ENCODE data around the gene STX19. TPM values are rescaled to one million over a fixed set of nuclear protein-coding genes. Genes with fewer than 3 reads are reported as not detected.

The STX19 gene
- total RNA-seq, 1 donor from 2014 or later = 3.8 TPM

DNA sequence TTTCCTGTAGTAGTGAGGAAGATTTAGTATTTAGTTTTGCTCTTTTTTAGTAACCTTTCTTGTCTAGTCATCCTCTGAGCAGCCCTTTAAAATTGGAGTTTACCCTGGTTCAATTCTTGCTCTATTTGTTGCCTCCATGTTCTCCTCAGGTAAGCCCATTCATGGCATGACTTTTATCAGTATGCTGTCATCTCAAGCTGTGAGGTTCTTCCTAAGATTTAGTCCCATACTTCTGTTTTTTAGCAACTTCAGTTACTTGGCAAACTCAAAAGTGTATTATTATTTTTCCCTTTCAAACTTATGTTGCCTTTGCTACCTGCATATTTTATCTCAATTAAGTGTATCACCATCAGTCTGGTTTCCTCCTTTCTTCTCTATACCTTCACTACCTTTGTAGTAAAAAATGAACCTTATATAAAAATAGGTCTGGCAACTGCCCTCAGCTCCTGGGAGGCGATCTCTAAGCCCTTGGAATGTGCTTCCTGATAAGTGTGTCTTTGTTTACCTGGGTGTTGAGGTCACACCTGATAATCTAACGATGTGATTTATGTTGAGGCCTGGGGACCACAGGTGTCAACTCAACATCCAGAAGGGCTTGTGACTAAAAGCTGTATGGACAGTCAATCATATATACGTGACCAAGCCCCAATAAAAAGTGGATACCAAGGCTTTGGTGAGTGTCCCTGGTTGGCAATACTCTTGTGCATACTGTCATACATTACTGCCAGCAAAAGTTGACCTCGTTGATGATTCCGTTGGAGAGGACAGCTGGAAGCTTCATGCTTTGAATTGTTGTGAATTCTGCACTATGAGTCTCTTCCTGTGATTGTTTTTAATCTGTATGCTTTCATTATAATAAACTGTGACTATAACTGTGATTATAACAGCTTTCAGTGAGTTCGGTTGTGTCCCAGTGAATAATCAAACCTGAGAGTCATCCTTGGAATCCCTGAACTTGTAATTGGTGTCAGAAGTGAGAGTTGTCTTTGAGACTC, 38.4 kb upstream of the STX19 start:
- TF ChIP-seq, protein P1, sequence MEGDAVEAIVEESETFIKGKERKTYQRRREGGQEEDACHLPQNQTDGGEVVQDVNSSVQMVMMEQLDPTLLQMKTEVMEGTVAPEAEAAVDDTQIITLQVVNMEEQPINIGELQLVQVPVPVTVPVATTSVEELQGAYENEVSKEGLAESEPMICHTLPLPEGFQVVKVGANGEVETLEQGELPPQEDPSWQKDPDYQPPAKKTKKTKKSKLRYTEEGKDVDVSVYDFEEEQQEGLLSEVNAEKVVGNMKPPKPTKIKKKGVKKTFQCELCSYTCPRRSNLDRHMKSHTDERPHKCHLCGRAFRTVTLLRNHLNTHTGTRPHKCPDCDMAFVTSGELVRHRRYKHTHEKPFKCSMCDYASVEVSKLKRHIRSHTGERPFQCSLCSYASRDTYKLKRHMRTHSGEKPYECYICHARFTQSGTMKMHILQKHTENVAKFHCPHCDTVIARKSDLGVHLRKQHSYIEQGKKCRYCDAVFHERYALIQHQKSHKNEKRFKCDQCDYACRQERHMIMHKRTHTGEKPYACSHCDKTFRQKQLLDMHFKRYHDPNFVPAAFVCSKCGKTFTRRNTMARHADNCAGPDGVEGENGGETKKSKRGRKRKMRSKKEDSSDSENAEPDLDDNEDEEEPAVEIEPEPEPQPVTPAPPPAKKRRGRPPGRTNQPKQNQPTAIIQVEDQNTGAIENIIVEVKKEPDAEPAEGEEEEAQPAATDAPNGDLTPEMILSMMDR (IDR thresholded peaks at IDR 0.05) = no peak
- no peak for ATAC-seq
- Histone ChIP-seq H3K4me3 (no peak overlapping the region), H3K27me3 (ENCODE audit: low read depth) (no peaks in the 10 kb centered on the region), H3K27ac (no peak overlapping the region), H3K9me3 (no peaks in the 10 kb centered on the region), H3K36me3 (peaks cover 5% of the 10 kb centered on the region), H3K4me1 (peaks cover 29% of the 10 kb centered on the region)
- no peak for DNase-seq
- intact Hi-C loops (cut with DNase I) = no loop called here

GRCh38 chr3:94065819-94066480, 37.6 kb upstream of the STX19 start:
- TF ChIP-seq, protein P1 (IDR thresholded peaks at IDR 0.05) = no peak
- H3K36me3 ChIP-seq = no peaks in the 10 kb centered on the region
- intact Hi-C loops (cut with DNase I) = no loop called here
- peaks cover 33% of the 10 kb centered on the region for H3K4me1 ChIP-seq
- no peak for ATAC-seq
- DNase-seq = no peak
- H3K27me3 ChIP-seq (ENCODE audit: low read depth) = no peaks in the 10 kb centered on the region
- no peak overlapping the region for H3K27ac ChIP-seq
- H3K9me3 ChIP-seq = no peaks in the 10 kb centered on the region
- no peak overlapping the region for H3K4me3 ChIP-seq

GRCh38 chr3:94065122-94065521, 36.7 kb upstream of the STX19 start:
- ATAC-seq (no peak), DNase-seq (no peak)
- peaks cover 33% of the 10 kb centered on the region for H3K4me1 ChIP-seq
- intact Hi-C loops (cut with DNase I) = no loop called here
- no peaks in the 10 kb centered on the region for H3K27me3 ChIP-seq (ENCODE audit: low read depth)
- no peaks in the 10 kb centered on the region for H3K9me3 ChIP-seq
- no peak overlapping the region for H3K27ac ChIP-seq
- no peak overlapping the region for H3K4me3 ChIP-seq
- H3K36me3 ChIP-seq = peaks cover 5% of the 10 kb centered on the region
- TF ChIP-seq, protein P1 (IDR thresholded peaks at IDR 0.05) = no peak

DNA sequence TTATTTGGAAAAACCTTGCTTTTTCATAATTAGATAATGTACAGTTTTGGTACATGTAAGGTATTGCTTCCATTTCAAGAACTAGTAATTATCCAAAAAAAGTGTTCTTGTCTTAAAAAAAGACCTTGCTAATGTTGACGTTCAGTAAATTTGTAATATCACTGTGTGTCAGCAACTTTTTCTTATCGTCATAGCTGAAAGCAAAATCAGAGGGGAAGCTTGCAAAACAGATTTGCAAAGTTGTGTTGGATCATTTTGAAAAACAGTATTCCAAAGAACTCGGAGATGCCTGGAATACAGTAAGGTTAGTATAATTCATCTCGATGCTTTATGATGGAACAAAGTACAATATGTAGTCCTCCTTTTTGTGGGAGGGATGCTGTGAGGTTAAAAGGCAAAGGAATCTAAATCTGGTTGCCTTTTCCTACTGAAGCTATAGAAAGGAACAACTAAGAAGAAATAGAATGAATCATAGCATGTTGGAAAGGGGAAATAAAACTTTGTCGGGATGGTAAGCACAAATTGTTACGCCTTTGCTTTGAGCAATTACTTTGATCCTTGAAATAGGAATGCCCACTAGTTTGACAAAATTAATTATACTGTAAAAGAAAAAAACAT, 36.0 kb upstream of the STX19 start:
- Histone ChIP-seq H3K27ac (peak overlapping the region; percentile 92), H3K27me3 (ENCODE audit: low read depth) (no peaks in the 10 kb centered on the region), H3K36me3 (peaks cover 9% of the 10 kb centered on the region), H3K4me1 (peaks cover 33% of the 10 kb centered on the region), H3K9me3 (no peaks in the 10 kb centered on the region), H3K4me3 (peak overlapping the region; percentile 64)
- ATAC-seq (no peak), DNase-seq (no peak)
- TF ChIP-seq, protein P1 (IDR thresholded peaks at IDR 0.05) = no peak
- intact Hi-C loops (cut with DNase I) = no loop called here

DNA sequence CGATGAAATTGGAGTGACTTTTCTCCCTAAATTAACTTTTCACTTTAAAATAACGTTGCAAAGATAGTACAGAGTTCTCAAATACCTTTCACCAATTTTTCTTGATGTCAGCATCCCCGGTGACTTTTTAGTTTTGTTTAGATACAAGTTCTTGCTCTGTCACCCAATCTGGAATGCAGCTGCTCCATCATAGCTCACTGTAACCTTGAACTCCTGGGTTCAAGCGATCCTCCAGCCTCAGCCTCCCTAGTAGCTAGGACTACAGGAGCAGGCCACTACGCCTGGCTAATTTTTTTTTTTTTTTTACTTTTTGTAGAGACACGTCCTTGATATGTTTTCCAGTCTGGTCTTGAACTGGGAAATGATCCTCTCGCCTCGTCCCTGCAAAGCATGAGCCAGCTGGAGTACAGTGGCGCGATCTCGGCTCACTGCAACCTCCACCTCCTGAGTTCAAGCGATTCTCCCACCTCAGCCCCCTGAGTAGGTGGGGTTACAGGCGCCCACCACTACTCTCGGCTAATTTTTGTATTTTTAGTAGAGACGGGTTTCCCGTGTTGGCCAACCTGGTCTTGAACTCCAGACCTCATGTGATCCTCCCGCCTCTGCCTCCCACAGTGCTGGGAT, 35.2 kb upstream of the STX19 start:
- intact Hi-C loops (cut with DNase I) = no loop called here
- TF ChIP-seq, protein P1 (IDR thresholded peaks at IDR 0.05) = no peak
- peaks cover 9% of the 10 kb centered on the region for H3K36me3 ChIP-seq
- DNase-seq (no peak), ATAC-seq (no peak)
- H3K4me3 ChIP-seq = peak overlapping the region; percentile 64
- H3K27me3 ChIP-seq (ENCODE audit: low read depth) = no peaks in the 10 kb centered on the region
- H3K4me1 ChIP-seq = peaks cover 33% of the 10 kb centered on the region
- H3K27ac ChIP-seq = peak overlapping the region; percentile 92
- no peaks in the 10 kb centered on the region for H3K9me3 ChIP-seq
